Measurements from ENCODE around the gene ATP2C1.
A peak's percentile ranks its signal among the peaks of the same experiment; 100 is the strongest.
"Not testable (repeated sequence)": the region's sequence is repeated elsewhere in the genome, so short reads cannot be mapped to it uniquely, and the experiment has no call there.

The ATP2C1 gene

GRCh38 chr3:130961458-130961857 is 67.6 kb downstream of the ATP2C1 start:
- no peak overlapping the region for H3K4me3 ChIP-seq (ENCODE audit: extremely low read depth, insufficient read depth, low read length, poor library complexity, severe bottlenecking)
- H3K27ac ChIP-seq (ENCODE audit: low read depth, low read length, severe bottlenecking) = no peak overlapping the region
- H3K9me3 ChIP-seq (ENCODE audit: control insufficient read depth, low read length) = no peaks in the 10 kb centered on the region
- peaks cover 23% of the 10 kb centered on the region for H3K4me1 ChIP-seq (ENCODE audit: control insufficient read depth, insufficient read depth, low read length, poor library complexity, severe bottlenecking)
- peaks cover 29% of the 10 kb centered on the region for H3K36me3 ChIP-seq (ENCODE audit: control insufficient read depth, insufficient read depth, low read length)

- Histone ChIP-seq H3K4me1 (ENCODE audit: control insufficient read depth, insufficient read depth, low read length, poor library complexity, severe bottlenecking) (peaks cover 30% of the 10 kb centered on the region), H3K27ac (ENCODE audit: low read depth, low read length, severe bottlenecking) (peak overlapping the region; percentile 84), H3K9me3 (ENCODE audit: control insufficient read depth, low read length) (no peaks in the 10 kb centered on the region), H3K4me3 (ENCODE audit: extremely low read depth, insufficient read depth, low read length, poor library complexity, severe bottlenecking) (no peak overlapping the region), H3K36me3 (ENCODE audit: control insufficient read depth, insufficient read depth, low read length) (peaks cover 28% of the 10 kb centered on the region)
- WGBS, 2 experiments (ENCODE audit: insufficient coverage in 2 of 2) = 100% methylated on average over 1 to 2 of the region's 2 CpGs
Measured at GRCh38 chr3:130963444-130963843, 69.6 kb downstream of the ATP2C1 start.

GRCh38 chr3:130963878-130964277 is 70.0 kb downstream of the ATP2C1 start:
- H3K4me1 ChIP-seq (ENCODE audit: control insufficient read depth, insufficient read depth, low read length, poor library complexity, severe bottlenecking) = peaks cover 35% of the 10 kb centered on the region
- H3K27ac ChIP-seq (ENCODE audit: low read depth, low read length, severe bottlenecking) = peak overlapping the region; percentile 84
- WGBS, 2 experiments (ENCODE audit: insufficient coverage in 2 of 2) = 83% methylated on average over 2 of the region's 3 CpGs
- H3K4me3 ChIP-seq (ENCODE audit: extremely low read depth, insufficient read depth, low read length, poor library complexity, severe bottlenecking) = no peak overlapping the region
- no peaks in the 10 kb centered on the region for H3K9me3 ChIP-seq (ENCODE audit: control insufficient read depth, low read length)
- H3K36me3 ChIP-seq (ENCODE audit: control insufficient read depth, insufficient read depth, low read length) = peaks cover 26% of the 10 kb centered on the region

- no peaks in the 10 kb centered on the region for H3K9me3 ChIP-seq (ENCODE audit: control insufficient read depth, low read length)
- peaks cover 45% of the 10 kb centered on the region for H3K4me1 ChIP-seq (ENCODE audit: control insufficient read depth, insufficient read depth, low read length, poor library complexity, severe bottlenecking)
- no peak overlapping the region for H3K4me3 ChIP-seq (ENCODE audit: extremely low read depth, insufficient read depth, low read length, poor library complexity, severe bottlenecking)
- WGBS, 2 experiments (ENCODE audit: insufficient coverage in 2 of 2) = 100% methylated on average over 1 to 2 of the region's 2 CpGs
- no peak overlapping the region for H3K27ac ChIP-seq (ENCODE audit: low read depth, low read length, severe bottlenecking)
- peaks cover 39% of the 10 kb centered on the region for H3K36me3 ChIP-seq (ENCODE audit: control insufficient read depth, insufficient read depth, low read length)
Measured at GRCh38 chr3:130967281-130967680, 73.4 kb downstream of the ATP2C1 start.

GRCh38 chr3:130968221-130968620 is 74.3 kb downstream of the ATP2C1 start:
- H3K4me3 ChIP-seq (ENCODE audit: extremely low read depth, insufficient read depth, low read length, poor library complexity, severe bottlenecking) = no peak overlapping the region
- H3K9me3 ChIP-seq (ENCODE audit: control insufficient read depth, low read length) = no peaks in the 10 kb centered on the region
- peaks cover 42% of the 10 kb centered on the region for H3K36me3 ChIP-seq (ENCODE audit: control insufficient read depth, insufficient read depth, low read length)
- peak overlapping the region; percentile 69 for H3K27ac ChIP-seq (ENCODE audit: low read depth, low read length, severe bottlenecking)
- 88 to 91% methylated on average over 2 of the region's 3 CpGs for WGBS, 2 experiments (ENCODE audit: insufficient coverage in 2 of 2)
- H3K4me1 ChIP-seq (ENCODE audit: control insufficient read depth, insufficient read depth, low read length, poor library complexity, severe bottlenecking) = peaks cover 41% of the 10 kb centered on the region

GRCh38 chr3:130969621-130970020 is 75.7 kb downstream of the ATP2C1 start:
- WGBS, 2 experiments (ENCODE audit: insufficient coverage in 2 of 2) = no CpG with 5 or more reads among the region's 2 CpGs
- Histone ChIP-seq H3K27ac (ENCODE audit: low read depth, low read length, severe bottlenecking) (no peak overlapping the region), H3K4me1 (ENCODE audit: control insufficient read depth, insufficient read depth, low read length, poor library complexity, severe bottlenecking) (peaks cover 29% of the 10 kb centered on the region), H3K4me3 (ENCODE audit: extremely low read depth, insufficient read depth, low read length, poor library complexity, severe bottlenecking) (no peak overlapping the region), H3K36me3 (ENCODE audit: control insufficient read depth, insufficient read depth, low read length) (peaks cover 48% of the 10 kb centered on the region), H3K9me3 (ENCODE audit: control insufficient read depth, low read length) (no peaks in the 10 kb centered on the region)

- Histone ChIP-seq H3K36me3 (ENCODE audit: control insufficient read depth, insufficient read depth, low read length) (peaks cover 45% of the 10 kb centered on the region), H3K9me3 (ENCODE audit: control insufficient read depth, low read length) (no peaks in the 10 kb centered on the region), H3K27ac (ENCODE audit: low read depth, low read length, severe bottlenecking) (no peak overlapping the region), H3K4me1 (ENCODE audit: control insufficient read depth, insufficient read depth, low read length, poor library complexity, severe bottlenecking) (peaks cover 21% of the 10 kb centered on the region), H3K4me3 (ENCODE audit: extremely low read depth, insufficient read depth, low read length, poor library complexity, severe bottlenecking) (no peak overlapping the region)
Measured at GRCh38 chr3:130971208-130971607, 77.3 kb downstream of the ATP2C1 start.

- H3K27ac ChIP-seq (ENCODE audit: low read depth, low read length, severe bottlenecking); H3K4me3 ChIP-seq (ENCODE audit: extremely low read depth, insufficient read depth, low read length, poor library complexity, severe bottlenecking); H3K9me3 ChIP-seq (ENCODE audit: control insufficient read depth, low read length): not testable (repeated sequence)
- peaks cover 17% of the 10 kb centered on the region for H3K4me1 ChIP-seq (ENCODE audit: control insufficient read depth, insufficient read depth, low read length, poor library complexity, severe bottlenecking)
- H3K36me3 ChIP-seq (ENCODE audit: control insufficient read depth, insufficient read depth, low read length) = peaks cover 52% of the 10 kb centered on the region
- WGBS, 2 experiments (ENCODE audit: insufficient coverage in 2 of 2) = no CpG with 5 or more reads among the region's 2 CpGs
Measured at GRCh38 chr3:130972592-130972991, 78.7 kb downstream of the ATP2C1 start.

- 100% methylated on average over 1 of the region's 5 CpGs; no CpG with 5 or more reads in 1 of the 2 experiments for whole genome bisulfite sequencing, 2 experiments (ENCODE audit: insufficient coverage in 2 of 2)
- Histone ChIP-seq H3K4me3 (ENCODE audit: extremely low read depth, insufficient read depth, low read length, poor library complexity, severe bottlenecking) (no peak overlapping the region), H3K27ac (ENCODE audit: low read depth, low read length, severe bottlenecking) (no peak overlapping the region), H3K9me3 (ENCODE audit: control insufficient read depth, low read length) (no peaks in the 10 kb centered on the region), H3K4me1 (ENCODE audit: control insufficient read depth, insufficient read depth, low read length, poor library complexity, severe bottlenecking) (peaks cover 15% of the 10 kb centered on the region), H3K36me3 (ENCODE audit: control insufficient read depth, insufficient read depth, low read length) (peaks cover 57% of the 10 kb centered on the region)
Measured at GRCh38 chr3:130973406-130973805, 79.5 kb downstream of the ATP2C1 start.

- H3K9me3 ChIP-seq (ENCODE audit: control insufficient read depth, low read length) = no peaks in the 10 kb centered on the region
- peaks cover 7% of the 10 kb centered on the region for H3K4me1 ChIP-seq (ENCODE audit: control insufficient read depth, insufficient read depth, low read length, poor library complexity, severe bottlenecking)
- H3K36me3 ChIP-seq (ENCODE audit: control insufficient read depth, insufficient read depth, low read length) = peaks cover 55% of the 10 kb centered on the region
- 92 to 93% methylated on average over 2 of the region's 2 CpGs for whole genome bisulfite sequencing, 2 experiments (ENCODE audit: insufficient coverage in 2 of 2)
- no peak overlapping the region for H3K27ac ChIP-seq (ENCODE audit: low read depth, low read length, severe bottlenecking)
- no peak overlapping the region for H3K4me3 ChIP-seq (ENCODE audit: extremely low read depth, insufficient read depth, low read length, poor library complexity, severe bottlenecking)
Measured at GRCh38 chr3:130974201-130974600, 80.3 kb downstream of the ATP2C1 start.

GRCh38 chr3:130975251-130975650 is 81.4 kb downstream of the ATP2C1 start:
- H3K27ac ChIP-seq (ENCODE audit: low read depth, low read length, severe bottlenecking) = no peak overlapping the region
- WGBS, 2 experiments (ENCODE audit: insufficient coverage in 2 of 2) = 95% methylated on average over 3 of the region's 3 CpGs; no CpG with 5 or more reads in 1 of the 2 experiments
- H3K4me3 ChIP-seq (ENCODE audit: extremely low read depth, insufficient read depth, low read length, poor library complexity, severe bottlenecking) = no peak overlapping the region
- H3K9me3 ChIP-seq (ENCODE audit: control insufficient read depth, low read length) = no peaks in the 10 kb centered on the region
- H3K36me3 ChIP-seq (ENCODE audit: control insufficient read depth, insufficient read depth, low read length) = peaks cover 55% of the 10 kb centered on the region
- H3K4me1 ChIP-seq (ENCODE audit: control insufficient read depth, insufficient read depth, low read length, poor library complexity, severe bottlenecking) = no peaks in the 10 kb centered on the region
